ENCODE results near the gene TNS3.
A peak's percentile ranks its signal among the peaks of the same experiment; 100 is the strongest.

The TNS3 gene

DNA sequence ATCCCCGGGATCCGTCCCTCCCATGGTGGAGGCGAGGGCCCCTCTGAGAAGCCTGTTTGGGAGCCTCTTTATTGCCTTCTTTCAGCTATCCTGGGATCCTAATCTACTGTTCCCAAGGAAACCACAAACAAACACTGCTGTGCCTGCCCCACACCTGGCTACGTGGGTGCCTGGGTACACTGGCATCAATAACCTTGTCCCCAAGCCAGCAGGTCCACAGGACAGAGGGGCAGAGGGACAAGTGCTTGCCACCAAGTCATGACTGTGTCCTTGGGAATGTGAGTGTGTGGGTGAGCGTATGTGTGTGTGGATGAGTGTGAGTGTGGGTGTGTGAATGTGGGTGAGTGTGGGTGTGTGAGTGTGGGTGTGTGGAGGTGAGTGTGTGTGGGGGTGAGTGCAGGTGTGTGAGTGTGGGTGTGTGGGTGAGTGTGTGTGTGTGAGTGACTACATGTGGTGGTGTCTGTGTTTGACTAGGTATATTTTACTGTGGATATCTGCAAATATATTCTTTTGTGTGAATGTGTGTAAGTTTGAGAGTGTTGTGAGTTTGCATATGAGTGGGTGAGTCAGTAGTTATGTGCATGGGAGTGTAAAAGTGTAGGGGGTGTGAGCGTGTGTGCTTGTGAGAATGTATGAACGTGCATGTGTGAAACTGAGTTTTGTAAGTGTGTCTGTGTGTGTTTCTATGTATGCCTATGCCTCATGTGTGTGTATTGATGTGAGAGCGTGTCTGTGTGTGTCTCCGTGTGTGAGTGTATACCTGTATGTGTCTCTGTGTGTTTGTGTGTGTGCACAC lies 96.1 kb downstream of the TNS3 start:
- DNase-seq (ENCODE audit: low read depth), result no peak

- no peak for DNase-seq (ENCODE audit: low read depth)
These were observed 96.8 kb downstream of the TNS3 start for GRCh38 chr7:47484923-47485639.

GRCh38 chr7:47484457-47484856 lies 97.5 kb downstream of the TNS3 start:
- no peak for DNase-seq (ENCODE audit: low read depth)

GRCh38 chr7:47483604-47484273 lies 98.2 kb downstream of the TNS3 start:
- no peak for DNase-seq (ENCODE audit: low read depth)

DNA sequence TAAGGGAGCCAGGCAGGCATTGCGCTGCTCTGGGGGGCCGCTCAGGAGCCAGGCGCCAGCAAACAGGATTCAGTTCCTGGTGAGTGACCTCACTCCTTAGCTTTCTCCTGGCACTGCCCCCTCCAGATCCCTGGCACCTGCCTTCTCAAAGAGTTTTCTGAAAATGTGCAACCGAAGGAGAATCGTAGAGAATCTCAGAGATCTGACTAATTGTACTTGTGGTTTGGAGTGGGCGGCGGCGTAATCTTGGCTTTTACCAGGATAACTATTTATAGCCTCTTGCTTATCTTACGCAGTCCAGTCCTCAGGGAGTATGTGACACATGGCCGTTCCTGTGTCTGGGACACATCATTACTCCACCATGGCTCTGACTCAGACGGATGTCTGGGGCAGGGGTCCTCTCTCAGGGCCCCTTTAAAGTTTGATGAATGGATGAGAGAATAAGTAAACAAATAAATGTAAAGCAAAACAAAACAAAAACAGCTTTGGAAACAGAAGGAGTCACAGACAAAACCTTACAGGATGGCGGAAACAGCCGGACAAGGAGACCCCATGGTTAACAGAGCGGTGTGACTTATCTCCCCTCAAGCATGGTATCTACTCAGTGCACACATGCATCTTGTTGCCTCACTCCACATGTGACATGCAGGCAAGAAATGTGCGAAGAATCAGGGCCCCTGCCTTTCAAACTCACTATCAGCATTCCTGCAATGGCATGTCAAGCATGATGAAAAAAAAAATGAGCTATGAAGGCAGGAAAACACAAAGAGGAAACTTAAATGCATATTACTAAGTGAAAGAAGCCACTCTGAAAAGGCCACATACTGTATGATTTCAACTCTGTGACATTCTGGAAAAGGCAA lies 99.7 kb downstream of the TNS3 start:
- DNase-seq (ENCODE audit: low read depth), result peak; percentile 32

- no peak for DNase-seq (ENCODE audit: low read depth)
These were observed 100.3 kb downstream of the TNS3 start for GRCh38 chr7:47481541-47482012.

- no peak for DNase-seq (ENCODE audit: low read depth)
These were observed 101.1 kb downstream of the TNS3 start for GRCh38 chr7:47480576-47481538.

DNA sequence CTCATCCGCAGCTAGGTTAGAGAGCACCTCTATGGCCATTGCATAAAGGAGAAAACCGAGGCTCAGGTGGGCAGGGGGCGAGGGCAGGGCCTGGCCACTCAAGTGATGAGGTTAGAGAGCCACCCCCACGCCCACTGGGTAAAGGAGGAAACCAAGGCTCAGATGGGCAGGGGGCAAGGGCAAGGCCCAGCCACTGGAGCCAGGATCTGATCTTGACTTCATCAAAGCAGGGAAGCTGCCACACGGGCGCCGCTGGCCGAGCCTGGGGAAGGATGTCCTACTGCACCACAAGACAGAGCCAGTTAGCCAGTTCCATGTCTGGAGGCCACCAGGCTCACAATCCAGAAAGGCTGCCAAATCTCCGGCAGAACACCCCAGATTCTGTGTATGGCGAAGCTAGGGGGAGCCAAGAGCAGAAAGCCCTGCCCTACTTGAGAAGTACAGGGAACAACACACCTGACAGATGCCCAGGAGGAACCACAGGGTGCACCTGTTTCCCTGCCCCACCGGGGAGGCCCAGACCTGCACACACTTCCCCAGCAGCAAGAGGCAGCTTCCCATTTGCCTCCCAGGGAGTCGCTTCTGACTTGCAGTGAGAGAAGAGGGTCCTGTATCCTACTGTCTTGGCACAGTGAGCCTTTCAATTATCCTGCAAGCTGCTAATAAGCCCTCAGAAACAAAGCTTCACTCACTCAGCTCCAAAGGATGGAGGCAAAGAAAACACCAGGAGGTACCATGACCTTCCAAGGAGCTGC lies 101.9 kb downstream of the TNS3 start:
- no peak for DNase-seq (ENCODE audit: low read depth)

DNA sequence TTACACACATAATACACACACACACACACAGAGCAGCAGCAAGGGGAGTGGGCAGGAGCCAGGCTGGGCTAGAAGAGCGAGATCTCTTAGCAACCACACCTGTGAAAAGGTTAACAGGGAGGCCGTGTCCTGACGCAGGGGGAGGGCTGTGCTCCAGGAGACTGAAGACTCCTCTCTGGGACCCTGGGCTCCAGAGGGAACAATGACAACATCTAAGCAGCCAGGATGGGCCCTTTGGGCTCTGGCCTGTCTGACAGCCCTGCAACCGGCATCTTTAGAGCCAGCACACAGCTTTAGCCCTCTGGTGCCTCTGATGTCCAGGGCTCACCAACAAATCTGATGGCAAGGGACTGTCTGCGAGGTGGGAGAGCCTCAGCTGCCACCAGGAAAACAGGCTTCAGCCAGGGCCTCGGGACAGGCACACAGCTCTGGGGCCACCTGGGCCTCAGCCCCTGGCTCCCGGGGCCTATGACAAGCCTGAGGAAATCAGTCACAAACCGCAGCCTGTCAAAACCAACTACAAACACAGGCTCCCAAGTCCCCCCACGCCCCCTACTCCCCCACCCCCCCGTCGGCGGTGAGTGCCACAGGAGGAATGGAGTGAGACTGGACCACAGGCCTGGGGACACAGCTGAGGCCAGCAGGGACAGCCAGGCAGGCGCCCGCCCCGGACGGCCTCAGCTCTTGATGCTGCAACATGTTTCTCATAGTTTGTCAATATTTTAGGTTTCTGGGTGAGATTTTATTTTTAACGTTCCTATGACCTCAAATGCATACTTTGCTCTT lies 102.8 kb downstream of the TNS3 start:
- DNase-seq (ENCODE audit: low read depth), result no peak

- no peak for DNase-seq (ENCODE audit: low read depth)
These were observed 103.9 kb downstream of the TNS3 start for GRCh38 chr7:47478017-47478344.

DNA sequence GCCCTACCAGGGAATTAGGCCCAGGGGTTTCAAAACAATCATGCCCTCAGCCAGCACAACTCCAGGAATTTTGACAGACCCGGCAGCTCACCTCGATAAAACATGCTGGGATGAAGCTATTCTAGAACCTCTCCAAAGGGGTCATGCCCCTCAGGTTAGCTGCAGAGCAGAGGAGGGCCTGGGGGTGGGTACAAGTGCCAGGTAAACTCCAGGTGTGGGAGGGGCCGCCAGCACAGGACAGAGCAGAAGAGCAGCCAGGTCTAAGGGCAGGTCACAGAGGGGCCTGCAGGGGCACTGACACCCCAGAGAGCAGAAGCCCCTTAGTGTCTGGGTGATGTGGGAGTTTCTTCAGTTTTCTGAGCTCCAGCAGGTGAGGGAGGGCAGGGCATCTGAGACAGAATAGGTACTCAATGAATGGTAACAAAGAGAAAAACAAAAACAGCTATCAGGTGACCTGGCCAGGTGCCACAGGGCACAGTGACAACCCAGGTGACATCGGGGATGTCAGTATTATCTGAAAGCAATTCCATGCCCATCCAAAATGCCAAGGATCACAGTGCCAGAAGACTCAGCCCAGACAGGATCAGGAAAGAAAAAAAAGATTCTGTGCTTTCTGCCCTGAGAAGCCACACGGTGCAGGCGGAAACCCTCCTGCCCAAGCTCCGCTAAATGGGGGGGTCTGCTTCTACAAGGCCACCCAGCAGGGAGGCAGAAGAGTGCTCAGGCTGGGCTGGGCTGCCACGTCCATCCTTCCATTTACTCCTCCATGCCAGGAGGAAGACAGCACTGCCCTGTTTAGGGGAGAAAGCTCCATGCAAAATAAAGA lies 104.5 kb downstream of the TNS3 start:
- no peak for DNase-seq (ENCODE audit: low read depth)

GRCh38 chr7:47475880-47476227 lies 106.1 kb downstream of the TNS3 start:
- no peak for DNase-seq (ENCODE audit: low read depth)

DNA sequence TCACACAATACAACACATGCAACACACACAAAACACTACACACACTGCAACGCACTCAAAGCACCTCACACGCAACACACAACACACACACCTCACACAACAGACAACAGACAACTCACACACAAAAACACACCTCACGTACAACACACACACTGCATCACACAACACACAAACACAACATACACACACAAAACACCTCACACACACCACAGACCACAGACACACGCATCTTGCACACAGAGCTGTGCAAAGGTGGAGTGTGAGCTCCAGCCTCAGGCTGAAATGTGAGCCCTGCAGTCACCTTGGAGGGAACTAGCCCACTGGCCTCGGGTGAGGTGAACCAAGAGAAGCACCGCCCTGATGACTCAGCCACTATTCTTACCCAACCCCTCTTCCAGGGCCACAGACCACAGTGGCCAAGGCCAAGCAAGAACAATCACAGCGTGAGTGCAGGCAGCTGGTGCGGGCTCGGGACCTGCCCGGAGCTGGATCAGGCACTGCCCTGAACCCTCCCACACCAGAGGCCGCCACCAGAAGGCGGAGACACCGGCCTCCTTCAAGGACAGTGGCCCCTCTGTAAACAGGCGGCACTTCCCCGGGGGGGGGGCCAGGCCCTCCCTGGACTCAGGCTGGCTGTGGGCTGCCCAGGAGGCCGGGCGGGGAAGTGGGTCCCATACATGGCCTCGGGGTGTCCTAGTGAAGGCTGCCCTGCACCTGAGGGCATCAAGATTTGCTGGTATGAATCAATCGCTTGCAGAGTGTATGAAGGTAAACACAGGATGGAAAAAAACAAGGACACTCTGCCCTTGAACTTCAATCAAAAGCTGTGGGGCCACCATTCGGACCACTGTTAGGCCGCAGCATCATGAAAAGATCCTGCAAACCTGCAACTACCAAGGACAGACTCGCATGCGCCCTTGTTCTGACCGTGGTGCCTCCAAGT lies 106.7 kb downstream of the TNS3 start:
- peak; percentile 9 for DNase-seq (ENCODE audit: low read depth)

DNA sequence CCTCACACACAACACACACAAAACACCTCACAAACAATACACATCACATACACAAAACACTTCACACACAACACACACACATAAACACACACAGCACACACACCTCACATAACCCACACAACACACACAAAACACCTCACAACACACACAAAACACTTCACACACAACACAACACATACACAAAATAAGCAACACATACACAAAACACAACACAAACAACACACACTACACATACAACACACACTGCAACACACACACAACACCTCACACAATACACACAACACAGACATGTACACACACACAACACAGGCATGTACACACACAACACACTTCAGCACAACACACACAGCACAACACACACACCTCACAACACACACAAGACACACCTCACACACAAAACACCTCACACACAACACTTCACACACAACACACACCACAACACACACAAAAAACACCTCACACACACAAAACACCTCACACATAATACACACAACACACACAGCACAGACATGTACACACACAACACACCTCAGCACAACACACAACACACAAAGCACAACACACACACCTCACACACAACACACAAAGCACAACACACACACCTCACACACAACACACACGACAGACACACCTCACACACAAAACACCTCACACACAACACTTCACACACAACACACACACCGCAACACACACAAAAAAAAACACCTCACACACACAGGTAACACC lies 107.5 kb downstream of the TNS3 start:
- no peak for DNase-seq (ENCODE audit: low read depth)

DNA sequence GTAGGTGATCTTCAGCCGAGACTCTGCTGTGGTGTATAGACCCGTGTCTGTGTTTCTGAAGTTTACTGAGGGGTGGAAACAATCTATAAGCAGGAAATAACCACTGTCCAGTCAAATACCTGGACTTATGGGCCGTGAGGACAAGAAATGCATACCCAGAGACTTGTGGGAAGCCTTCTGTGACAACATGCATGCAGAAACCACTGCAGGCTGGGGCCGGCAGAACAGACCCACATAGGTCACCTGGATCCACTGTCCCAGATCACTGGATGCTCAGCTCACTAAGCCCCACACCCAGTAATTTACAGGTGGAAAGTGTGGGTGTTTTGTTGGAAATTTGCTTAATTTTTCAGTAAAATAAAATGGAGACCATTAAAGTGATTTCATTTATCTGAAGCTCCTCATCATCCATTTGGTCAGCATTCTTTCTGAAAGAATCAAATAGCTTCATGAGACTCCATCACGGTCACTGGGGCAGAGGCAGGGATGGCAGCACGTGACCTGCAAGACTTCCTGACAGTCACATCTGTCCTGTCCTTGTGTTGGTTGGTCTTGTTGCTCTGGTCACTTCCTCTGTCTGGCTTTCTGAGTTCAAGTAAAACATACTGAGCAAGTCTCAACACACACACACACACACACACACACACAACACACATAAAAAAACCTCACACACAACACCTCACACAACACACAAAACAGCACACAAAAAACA lies 108.3 kb downstream of the TNS3 start:
- no peak for DNase-seq (ENCODE audit: low read depth)

All from CMK (cell line).